ENCODE results near the gene PLPP6. TPM values are rescaled to one million over a fixed set of nuclear protein-coding genes. Genes with fewer than 3 reads are reported as not detected.
A peak's percentile ranks its signal among the peaks of the same experiment; 100 is the strongest.

Gene PLPP6
- total and polyA plus RNA-seq, 2 of the 13 experiments (the other 11 are each of a cell fraction or from before 2014, with no cell fraction given): 12.1 to 15.5 TPM

DNA sequence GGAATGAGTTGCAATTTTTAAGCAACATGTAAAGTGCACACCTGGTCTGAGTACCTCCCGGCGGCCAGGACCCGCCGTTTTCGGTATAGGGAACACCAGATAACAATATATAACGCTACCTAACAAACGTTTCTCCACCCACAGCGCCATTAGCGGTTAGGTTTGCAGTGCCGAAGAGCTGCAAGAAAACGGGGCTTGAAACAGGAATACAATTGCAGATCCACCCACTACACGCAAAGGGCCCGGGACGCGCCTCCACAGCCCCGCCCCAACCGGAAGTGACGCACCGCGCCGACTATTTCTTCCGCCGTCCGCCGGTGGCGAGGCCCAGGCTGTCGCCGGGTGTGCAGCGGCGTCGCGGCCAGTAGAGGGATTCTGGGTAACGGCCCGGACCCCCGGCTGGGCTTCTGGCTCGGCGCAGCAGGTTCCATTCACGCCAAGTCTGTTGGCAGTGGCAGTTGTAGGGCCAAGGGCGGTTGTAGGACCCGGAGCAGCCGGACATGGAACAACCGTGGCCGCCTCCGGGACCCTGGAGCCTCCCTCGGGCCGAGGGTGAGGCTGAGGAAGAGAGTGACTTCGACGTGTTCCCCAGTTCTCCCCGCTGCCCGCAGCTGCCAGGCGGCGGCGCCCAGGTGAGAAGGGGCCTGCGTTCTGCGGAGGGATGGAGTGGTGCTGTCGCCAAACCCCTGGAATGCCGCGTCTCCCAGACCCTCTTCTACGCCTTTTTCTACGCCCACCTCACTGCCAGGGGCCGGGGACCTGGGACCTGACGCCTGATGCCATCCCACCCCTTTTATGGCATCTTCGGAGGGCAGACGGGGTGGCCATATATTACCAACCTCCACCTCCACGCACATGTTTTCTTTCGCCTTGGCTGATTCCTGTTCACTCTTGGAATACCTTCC, 17.4 kb downstream of the PLPP6 start, which contains the start of gene CDC37L1 (continued):
- TF ChIP-seq, protein P1, sequence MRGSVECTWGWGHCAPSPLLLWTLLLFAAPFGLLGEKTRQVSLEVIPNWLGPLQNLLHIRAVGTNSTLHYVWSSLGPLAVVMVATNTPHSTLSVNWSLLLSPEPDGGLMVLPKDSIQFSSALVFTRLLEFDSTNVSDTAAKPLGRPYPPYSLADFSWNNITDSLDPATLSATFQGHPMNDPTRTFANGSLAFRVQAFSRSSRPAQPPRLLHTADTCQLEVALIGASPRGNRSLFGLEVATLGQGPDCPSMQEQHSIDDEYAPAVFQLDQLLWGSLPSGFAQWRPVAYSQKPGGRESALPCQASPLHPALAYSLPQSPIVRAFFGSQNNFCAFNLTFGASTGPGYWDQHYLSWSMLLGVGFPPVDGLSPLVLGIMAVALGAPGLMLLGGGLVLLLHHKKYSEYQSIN (CRISPR knock-in tag; IDR thresholded peaks at IDR 0.05; ENCODE audit: borderline replicate concordance): no peak
- TF ChIP-seq, protein P2, sequence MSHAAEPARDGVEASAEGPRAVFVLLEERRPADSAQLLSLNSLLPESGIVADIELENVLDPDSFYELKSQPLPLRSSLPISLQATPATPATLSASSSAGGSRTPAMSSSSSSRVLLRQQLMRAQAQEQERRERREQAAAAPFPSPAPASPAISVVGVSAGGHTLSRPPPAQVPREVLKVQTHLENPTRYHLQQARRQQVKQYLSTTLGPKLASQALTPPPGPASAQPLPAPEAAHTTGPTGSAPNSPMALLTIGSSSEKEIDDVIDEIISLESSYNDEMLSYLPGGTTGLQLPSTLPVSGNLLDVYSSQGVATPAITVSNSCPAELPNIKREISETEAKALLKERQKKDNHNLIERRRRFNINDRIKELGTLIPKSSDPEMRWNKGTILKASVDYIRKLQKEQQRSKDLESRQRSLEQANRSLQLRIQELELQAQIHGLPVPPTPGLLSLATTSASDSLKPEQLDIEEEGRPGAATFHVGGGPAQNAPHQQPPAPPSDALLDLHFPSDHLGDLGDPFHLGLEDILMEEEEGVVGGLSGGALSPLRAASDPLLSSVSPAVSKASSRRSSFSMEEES (CRISPR knock-in tag; IDR thresholded peaks at IDR 0.05): peak; percentile 30; the same call in 1 of the 2 replicates
- TF ChIP-seq, protein P3, sequence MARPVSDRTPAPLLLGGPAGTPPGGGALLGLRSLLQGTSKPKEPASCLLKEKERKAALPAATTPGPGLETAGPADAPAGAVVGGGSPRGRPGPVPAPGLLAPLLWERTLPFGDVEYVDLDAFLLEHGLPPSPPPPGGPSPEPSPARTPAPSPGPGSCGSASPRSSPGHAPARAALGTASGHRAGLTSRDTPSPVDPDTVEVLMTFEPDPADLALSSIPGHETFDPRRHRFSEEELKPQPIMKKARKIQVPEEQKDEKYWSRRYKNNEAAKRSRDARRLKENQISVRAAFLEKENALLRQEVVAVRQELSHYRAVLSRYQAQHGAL (CRISPR knock-in tag; IDR thresholded peaks at IDR 0.05; ENCODE audit: not compliant biosample characterization): peak; percentile 50
- no peak for TF ChIP-seq FLYWCH1 (CRISPR knock-in tag; IDR thresholded peaks at IDR 0.05)
- no peak for TF ChIP-seq REL (CRISPR knock-in tag; conservative IDR thresholded peaks at IDR 0.05)
- TF ChIP-seq SATB2 (CRISPR knock-in tag; IDR thresholded peaks at IDR 0.05): peak; percentile 55; the same call in 1 of the 2 replicates
- TF ChIP-seq MXI1 (IDR thresholded peaks at IDR 0.05; ENCODE audit: borderline replicate concordance, low read depth, low read length): peak; percentile 92
- 0 out of 2 replicates have a peak, but pooled peaks have one; percentile 61 for TF ChIP-seq NFKBIZ (CRISPR knock-in tag; IDR thresholded peaks at IDR 0.05)
- TF ChIP-seq ZNF30 (CRISPR knock-in tag; IDR thresholded peaks at IDR 0.05): no peak; the same call in 1 of the 2 replicates
- TF ChIP-seq, protein P4, sequence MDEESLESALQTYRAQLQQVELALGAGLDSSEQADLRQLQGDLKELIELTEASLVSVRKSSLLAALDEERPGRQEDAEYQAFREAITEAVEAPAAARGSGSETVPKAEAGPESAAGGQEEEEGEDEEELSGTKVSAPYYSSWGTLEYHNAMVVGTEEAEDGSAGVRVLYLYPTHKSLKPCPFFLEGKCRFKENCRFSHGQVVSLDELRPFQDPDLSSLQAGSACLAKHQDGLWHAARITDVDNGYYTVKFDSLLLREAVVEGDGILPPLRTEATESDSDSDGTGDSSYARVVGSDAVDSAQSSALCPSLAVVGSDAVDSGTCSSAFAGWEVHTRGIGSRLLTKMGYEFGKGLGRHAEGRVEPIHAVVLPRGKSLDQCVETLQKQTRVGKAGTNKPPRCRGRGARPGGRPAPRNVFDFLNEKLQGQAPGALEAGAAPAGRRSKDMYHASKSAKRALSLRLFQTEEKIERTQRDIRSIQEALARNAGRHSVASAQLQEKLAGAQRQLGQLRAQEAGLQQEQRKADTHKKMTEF (CRISPR knock-in tag; IDR thresholded peaks at IDR 0.05): peak; percentile 93
- TF ChIP-seq, protein P5, sequence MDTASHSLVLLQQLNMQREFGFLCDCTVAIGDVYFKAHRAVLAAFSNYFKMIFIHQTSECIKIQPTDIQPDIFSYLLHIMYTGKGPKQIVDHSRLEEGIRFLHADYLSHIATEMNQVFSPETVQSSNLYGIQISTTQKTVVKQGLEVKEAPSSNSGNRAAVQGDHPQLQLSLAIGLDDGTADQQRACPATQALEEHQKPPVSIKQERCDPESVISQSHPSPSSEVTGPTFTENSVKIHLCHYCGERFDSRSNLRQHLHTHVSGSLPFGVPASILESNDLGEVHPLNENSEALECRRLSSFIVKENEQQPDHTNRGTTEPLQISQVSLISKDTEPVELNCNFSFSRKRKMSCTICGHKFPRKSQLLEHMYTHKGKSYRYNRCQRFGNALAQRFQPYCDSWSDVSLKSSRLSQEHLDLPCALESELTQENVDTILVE (CRISPR knock-in tag; IDR thresholded peaks at IDR 0.05): peak; percentile 97
- TF ChIP-seq ONECUT2 (CRISPR knock-in tag; IDR thresholded peaks at IDR 0.05): no peak
- TF ChIP-seq, protein P6, sequence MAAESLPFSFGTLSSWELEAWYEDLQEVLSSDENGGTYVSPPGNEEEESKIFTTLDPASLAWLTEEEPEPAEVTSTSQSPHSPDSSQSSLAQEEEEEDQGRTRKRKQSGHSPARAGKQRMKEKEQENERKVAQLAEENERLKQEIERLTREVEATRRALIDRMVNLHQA (CRISPR knock-in tag; IDR thresholded peaks at IDR 0.05): no peak
- TF ChIP-seq, protein P7, sequence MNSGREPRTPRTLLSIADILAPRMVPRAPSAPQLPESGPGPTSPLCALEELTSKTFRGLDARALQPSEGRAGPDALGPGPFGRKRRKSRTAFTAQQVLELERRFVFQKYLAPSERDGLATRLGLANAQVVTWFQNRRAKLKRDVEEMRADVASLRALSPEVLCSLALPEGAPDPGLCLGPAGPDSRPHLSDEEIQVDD (CRISPR knock-in tag; IDR thresholded peaks at IDR 0.05; ENCODE audit: borderline replicate concordance): no peak
- no peak for TF ChIP-seq ZNF652 (CRISPR knock-in tag; IDR thresholded peaks at IDR 0.05; ENCODE audit: borderline replicate concordance, low read depth)
- TF ChIP-seq MIER2 (CRISPR knock-in tag; IDR thresholded peaks at IDR 0.05): peak; percentile 39; the same call in 1 of the 2 replicates
- peak; percentile 92 for TF ChIP-seq AGO2 (optimal IDR thresholded peaks at IDR 0.05; ENCODE audit: low read depth, low read length)
- TF ChIP-seq, protein P8, sequence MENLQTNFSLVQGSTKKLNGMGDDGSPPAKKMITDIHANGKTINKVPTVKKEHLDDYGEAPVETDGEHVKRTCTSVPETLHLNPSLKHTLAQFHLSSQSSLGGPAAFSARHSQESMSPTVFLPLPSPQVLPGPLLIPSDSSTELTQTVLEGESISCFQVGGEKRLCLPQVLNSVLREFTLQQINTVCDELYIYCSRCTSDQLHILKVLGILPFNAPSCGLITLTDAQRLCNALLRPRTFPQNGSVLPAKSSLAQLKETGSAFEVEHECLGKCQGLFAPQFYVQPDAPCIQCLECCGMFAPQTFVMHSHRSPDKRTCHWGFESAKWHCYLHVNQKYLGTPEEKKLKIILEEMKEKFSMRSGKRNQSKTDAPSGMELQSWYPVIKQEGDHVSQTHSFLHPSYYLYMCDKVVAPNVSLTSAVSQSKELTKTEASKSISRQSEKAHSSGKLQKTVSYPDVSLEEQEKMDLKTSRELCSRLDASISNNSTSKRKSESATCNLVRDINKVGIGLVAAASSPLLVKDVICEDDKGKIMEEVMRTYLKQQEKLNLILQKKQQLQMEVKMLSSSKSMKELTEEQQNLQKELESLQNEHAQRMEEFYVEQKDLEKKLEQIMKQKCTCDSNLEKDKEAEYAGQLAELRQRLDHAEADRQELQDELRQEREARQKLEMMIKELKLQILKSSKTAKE (CRISPR knock-in tag; IDR thresholded peaks at IDR 0.05; ENCODE audit: borderline replicate concordance): no peak; the same call in 1 of the 2 replicates
- TF ChIP-seq ZNF766 (CRISPR knock-in tag; IDR thresholded peaks at IDR 0.05; ENCODE audit: borderline replicate concordance): peak; percentile 71

Measured in HepG2 (cell line).